ENCODE data around the gene ZPLD1.

- TF ChIP-seq POLR2A (IDR thresholded peaks at IDR 0.05) (no peak), CTCF (IDR thresholded peaks at IDR 0.05) (no peak), EP300 (IDR thresholded peaks at IDR 0.05) (no peak), POLR2AphosphoS5 (IDR thresholded peaks at IDR 0.05) (no peak)
Observed at GRCh38 chr3:102447272-102447671, 12.5 kb downstream of the ZPLD1 start.
